ENCODE measurements around the gene SPTAN1.
A peak's percentile ranks its signal among the peaks of the same experiment; 100 is the strongest.
"Not testable (repeated sequence)": the region's sequence is repeated elsewhere in the genome, so short reads cannot be mapped to it uniquely, and the experiment has no call there.

The SPTAN1 gene

DNA sequence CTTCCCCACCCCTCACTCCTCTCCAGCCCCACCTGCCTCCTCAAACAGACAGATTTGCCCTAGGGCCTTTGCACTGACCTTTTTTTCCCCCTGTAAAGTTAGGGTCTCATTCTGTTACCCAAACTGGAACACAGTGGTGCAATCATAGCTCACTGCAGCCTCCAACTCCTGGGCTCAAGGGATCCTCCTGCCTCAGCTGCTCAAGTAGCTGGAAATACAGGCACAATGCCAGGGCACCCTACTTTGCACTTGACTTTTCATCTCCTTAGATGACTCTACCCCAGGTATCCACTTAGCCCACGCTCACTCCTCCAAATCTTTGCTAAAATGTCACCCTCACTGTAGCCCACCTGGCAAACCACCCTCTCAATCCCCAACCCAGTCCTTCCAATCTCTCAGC is 102.1 kb downstream of the SPTAN1 start:
- Histone ChIP-seq H3K36me3 (ENCODE audit: low read depth) (no peaks in the 10 kb centered on the region), H3K4me1 (ENCODE audit: insufficient read depth, poor library complexity, severe bottlenecking) (no peaks in the 10 kb centered on the region), H3K27ac (ENCODE audit: poor library complexity, severe bottlenecking) (no peak overlapping the region), H3K4me3 (ENCODE audit: severe bottlenecking) (no peak overlapping the region), H3K9me3 (ENCODE audit: severe bottlenecking) (no peaks in the 10 kb centered on the region), H3K27me3 (ENCODE audit: insufficient read depth, poor library complexity, severe bottlenecking) (no peaks in the 10 kb centered on the region)
- TF ChIP-seq CTCF (IDR thresholded peaks at IDR 0.05; ENCODE audit: poor library complexity, severe bottlenecking), result no peak
- DNase-seq (ENCODE audit: low spot score) (no peak), ATAC-seq (ENCODE audit: low read depth) (no peak)

DNA sequence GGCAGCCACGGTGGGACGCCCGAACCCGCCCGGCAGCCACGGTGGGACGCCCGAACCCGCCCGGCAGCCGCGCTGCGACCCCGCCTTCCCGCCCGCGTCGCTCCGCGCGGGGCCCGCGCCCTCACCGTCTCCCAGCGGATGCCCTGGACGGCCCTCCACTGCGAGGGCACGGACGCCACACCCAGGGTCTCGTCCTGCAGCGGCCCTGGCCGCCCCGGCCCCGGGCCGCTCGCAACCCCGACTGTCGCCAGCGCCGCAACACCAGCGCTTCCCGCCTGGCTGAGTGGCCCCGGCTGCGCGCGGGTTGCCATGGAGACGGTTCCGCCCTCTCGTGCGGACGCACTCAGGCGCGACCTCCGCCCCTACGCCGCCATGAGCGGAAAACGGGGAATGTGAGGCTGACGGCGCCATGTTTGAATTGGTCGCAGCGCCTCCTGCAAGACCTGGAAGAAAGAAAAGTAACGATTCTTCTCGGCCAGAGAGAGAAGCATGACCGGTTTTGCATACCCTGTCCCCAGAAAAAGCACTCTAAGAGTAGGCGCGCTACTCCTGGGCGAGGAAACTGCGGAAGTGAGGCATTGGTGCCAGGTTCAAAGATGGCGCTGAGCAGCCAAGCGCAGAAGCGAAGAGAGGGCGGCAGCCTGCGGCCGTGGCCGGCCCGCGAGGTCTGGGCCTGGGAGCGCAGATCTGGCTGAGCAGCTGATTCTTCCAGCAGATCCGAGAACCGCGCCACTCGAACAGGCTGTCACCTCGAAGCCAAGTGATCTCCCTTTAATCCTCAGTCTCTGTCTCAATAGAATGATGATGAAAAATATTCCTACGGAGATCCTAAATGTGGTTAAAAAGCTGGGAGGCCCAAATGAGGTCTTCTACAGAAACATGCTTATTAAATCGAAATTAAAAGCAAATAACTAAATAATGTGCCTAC is 104.3 kb downstream of the SPTAN1 start, which contains the start of gene DYNC2I2:
TSS of gene DYNC2I2 (minus strand) at position 432 of the 928 bp plus-strand sequence. CDS start at position 311, 121 bp downstream.
- no peaks in the 10 kb centered on the region for H3K36me3 ChIP-seq (ENCODE audit: low read depth)
- peak; percentile 95 for DNase-seq (ENCODE audit: low spot score)
- H3K4me3 ChIP-seq (ENCODE audit: severe bottlenecking), result peak within 1 kb of the TSS; percentile 76
- no peaks in the 10 kb centered on the region for H3K9me3 ChIP-seq (ENCODE audit: severe bottlenecking)
- peak within 1 kb of the TSS; percentile 76 for H3K27ac ChIP-seq (ENCODE audit: poor library complexity, severe bottlenecking)
- no peak for TF ChIP-seq CTCF (IDR thresholded peaks at IDR 0.05; ENCODE audit: poor library complexity, severe bottlenecking)
- ATAC-seq (ENCODE audit: low read depth), result peak; percentile 91
- no peaks in the 10 kb centered on the region for H3K27me3 ChIP-seq (ENCODE audit: insufficient read depth, poor library complexity, severe bottlenecking)
- H3K4me1 ChIP-seq (ENCODE audit: insufficient read depth, poor library complexity, severe bottlenecking), result no peaks in the 10 kb centered on the region

GRCh38 chr9:128657344-128657704 is 104.9 kb downstream of the SPTAN1 start:
- DNase-seq (ENCODE audit: low spot score), result no peak
- H3K4me3 ChIP-seq (ENCODE audit: severe bottlenecking), result peak overlapping the region; percentile 76

GRCh38 chr9:128657796-128658195 is 105.4 kb downstream of the SPTAN1 start:
- no peak for DNase-seq (ENCODE audit: low spot score)
- H3K4me3 ChIP-seq (ENCODE audit: severe bottlenecking), result no peak overlapping the region
- ATAC-seq (ENCODE audit: low read depth), result no peak
- no peaks in the 10 kb centered on the region for H3K9me3 ChIP-seq (ENCODE audit: severe bottlenecking)
- no peaks in the 10 kb centered on the region for H3K36me3 ChIP-seq (ENCODE audit: low read depth)
- TF ChIP-seq CTCF (IDR thresholded peaks at IDR 0.05; ENCODE audit: poor library complexity, severe bottlenecking), result no peak
- H3K27ac ChIP-seq (ENCODE audit: poor library complexity, severe bottlenecking), result no peak overlapping the region
- H3K4me1 ChIP-seq (ENCODE audit: insufficient read depth, poor library complexity, severe bottlenecking), result no peaks in the 10 kb centered on the region
- no peaks in the 10 kb centered on the region for H3K27me3 ChIP-seq (ENCODE audit: insufficient read depth, poor library complexity, severe bottlenecking)

More at GRCh38 chr9:128657344-128657704, 104.9 kb downstream of the SPTAN1 start:
- no peak for ATAC-seq (ENCODE audit: low read depth)
- Histone ChIP-seq H3K9me3 (ENCODE audit: severe bottlenecking) (no peaks in the 10 kb centered on the region), H3K36me3 (ENCODE audit: low read depth) (no peaks in the 10 kb centered on the region), H3K27ac (ENCODE audit: poor library complexity, severe bottlenecking) (peak overlapping the region; percentile 76), H3K27me3 (ENCODE audit: insufficient read depth, poor library complexity, severe bottlenecking) (no peaks in the 10 kb centered on the region), H3K4me1 (ENCODE audit: insufficient read depth, poor library complexity, severe bottlenecking) (no peaks in the 10 kb centered on the region)
- no peak for TF ChIP-seq CTCF (IDR thresholded peaks at IDR 0.05; ENCODE audit: poor library complexity, severe bottlenecking)

GRCh38 chr9:128666481-128666941 is 114.1 kb downstream of the SPTAN1 start:
- H3K4me1 ChIP-seq (ENCODE audit: insufficient read depth, poor library complexity, severe bottlenecking); H3K27ac ChIP-seq (ENCODE audit: poor library complexity, severe bottlenecking); ATAC-seq (ENCODE audit: low read depth); DNase-seq (ENCODE audit: low spot score); H3K9me3 ChIP-seq (ENCODE audit: severe bottlenecking); H3K4me3 ChIP-seq (ENCODE audit: severe bottlenecking); H3K27me3 ChIP-seq (ENCODE audit: insufficient read depth, poor library complexity, severe bottlenecking); H3K36me3 ChIP-seq (ENCODE audit: low read depth): not testable (repeated sequence)

All from RWPE2 (cell line).